ENCODE results near the gene POLN. TPM values are rescaled to one million over a fixed set of nuclear protein-coding genes. Genes with fewer than 3 reads are reported as not detected.

Gene POLN
- 2.2 TPM for total RNA-seq

- DNase-seq (ENCODE audit: low spot score) (peak; percentile 99), ATAC-seq (peak; percentile 96)
Observed at GRCh38 chr4:2241410-2242353, at the start of gene POLN, which contains the start of gene HAUS3. TSS of gene POLN (minus strand) at chr4:2242121. CDS start at chr4:2229231, 12,890 bp downstream. TSS of gene HAUS3 (minus strand) at chr4:2242121. CDS start at chr4:2240946, 1,175 bp downstream.

- peak; percentile 42 for DNase-seq (ENCODE audit: low spot score)
Observed at GRCh38 chr4:2290974-2291704, 49.2 kb upstream of the POLN start.

GRCh38 chr4:2290488-2290887, 48.6 kb upstream of the POLN start:
- DNase-seq (ENCODE audit: low spot score), result peak; percentile 38

More at GRCh38 chr4:2290974-2291704, 49.2 kb upstream of the POLN start:
- ATAC-seq, result no peak

GRCh38 chr4:2289955-2290333, 48.0 kb upstream of the POLN start:
- ATAC-seq, result no peak
- DNase-seq (ENCODE audit: low spot score), result peak; percentile 34

More at GRCh38 chr4:2290488-2290887, 48.6 kb upstream of the POLN start:
- ATAC-seq, result no peak

GRCh38 chr4:2289311-2289954, 47.5 kb upstream of the POLN start:
- DNase-seq (ENCODE audit: low spot score) (peak; percentile 38), ATAC-seq (no peak)

DNA sequence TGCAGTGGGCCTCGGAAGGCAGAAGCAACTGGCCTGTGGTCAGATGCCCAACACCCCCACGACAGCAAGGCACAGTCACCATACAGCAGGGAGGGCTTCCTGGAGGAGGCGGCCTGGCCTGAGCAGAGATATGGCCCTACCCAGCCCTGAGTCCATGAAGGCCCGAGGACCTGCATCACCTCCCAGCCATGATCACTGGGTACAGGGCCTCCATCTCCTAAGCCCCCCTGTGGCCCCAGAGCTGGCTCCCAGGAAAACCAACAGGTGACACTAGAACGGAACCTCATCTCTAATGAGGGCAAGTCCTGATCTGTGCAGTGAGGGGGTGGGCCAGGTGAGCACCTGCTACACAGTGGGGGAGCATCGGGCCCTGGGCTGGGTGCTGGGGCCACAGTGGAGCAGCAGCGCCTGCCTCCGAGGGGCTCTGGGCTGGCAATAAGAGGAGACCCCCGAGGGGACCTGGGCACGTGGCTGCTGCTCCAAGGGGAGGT, 46.2 kb upstream of the POLN start:
- DNase-seq (ENCODE audit: low spot score), result no peak
- ATAC-seq, result no peak

DNA sequence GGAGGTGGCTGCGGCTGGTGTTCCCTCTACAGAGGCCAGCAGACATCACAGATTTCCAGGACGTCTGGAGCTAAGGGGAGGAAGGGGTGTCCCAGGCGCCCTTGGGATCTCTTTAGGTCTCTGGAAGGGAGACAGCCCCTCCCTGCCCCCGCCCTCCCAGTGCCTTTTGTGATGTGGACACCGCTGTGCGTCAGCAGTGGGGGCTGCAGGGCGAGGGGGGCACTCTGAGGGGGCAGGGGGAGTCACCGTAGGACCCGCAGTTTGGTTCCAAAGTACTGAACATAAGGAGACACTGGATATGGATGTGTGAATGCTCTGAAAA, 45.6 kb upstream of the POLN start:
- ATAC-seq (no peak), DNase-seq (ENCODE audit: low spot score) (no peak)

DNA sequence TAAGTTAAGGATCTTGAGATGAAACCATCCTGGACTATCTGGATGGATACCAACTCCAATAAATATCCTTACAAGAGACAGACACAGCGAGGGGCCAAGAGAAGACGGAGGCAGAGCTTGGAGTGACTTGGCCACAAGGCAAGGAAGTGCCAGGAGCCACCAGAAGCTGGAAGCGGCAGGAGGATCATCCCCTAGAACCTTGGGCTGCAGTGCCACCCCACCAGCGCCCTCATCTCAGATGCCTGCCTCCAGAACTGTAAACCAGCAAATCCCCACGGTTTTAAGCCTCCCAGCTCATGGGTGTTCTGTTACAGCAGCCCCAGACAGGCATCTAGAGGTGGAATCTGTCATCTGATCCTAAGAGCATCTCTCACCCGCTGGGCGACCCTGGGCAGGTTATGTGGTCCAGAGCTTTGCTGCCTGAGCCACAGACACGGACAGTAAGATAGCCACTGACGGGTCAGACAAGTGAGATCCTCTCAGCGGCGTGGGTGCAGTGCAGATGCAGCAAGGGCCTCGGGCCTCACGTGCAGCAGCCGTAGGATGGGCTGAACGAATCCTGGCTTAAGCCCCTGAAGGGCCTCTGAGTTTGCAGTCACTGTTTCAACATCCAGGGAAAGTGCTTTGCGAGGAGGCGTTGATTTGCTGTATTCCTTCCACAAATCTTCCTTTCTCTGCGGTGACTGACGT, 45.1 kb upstream of the POLN start:
- DNase-seq (ENCODE audit: low spot score) (no peak), ATAC-seq (no peak)

- no peak for ATAC-seq
- no peak for DNase-seq (ENCODE audit: low spot score)
Observed at GRCh38 chr4:2285613-2286381, 43.9 kb upstream of the POLN start.

DNA sequence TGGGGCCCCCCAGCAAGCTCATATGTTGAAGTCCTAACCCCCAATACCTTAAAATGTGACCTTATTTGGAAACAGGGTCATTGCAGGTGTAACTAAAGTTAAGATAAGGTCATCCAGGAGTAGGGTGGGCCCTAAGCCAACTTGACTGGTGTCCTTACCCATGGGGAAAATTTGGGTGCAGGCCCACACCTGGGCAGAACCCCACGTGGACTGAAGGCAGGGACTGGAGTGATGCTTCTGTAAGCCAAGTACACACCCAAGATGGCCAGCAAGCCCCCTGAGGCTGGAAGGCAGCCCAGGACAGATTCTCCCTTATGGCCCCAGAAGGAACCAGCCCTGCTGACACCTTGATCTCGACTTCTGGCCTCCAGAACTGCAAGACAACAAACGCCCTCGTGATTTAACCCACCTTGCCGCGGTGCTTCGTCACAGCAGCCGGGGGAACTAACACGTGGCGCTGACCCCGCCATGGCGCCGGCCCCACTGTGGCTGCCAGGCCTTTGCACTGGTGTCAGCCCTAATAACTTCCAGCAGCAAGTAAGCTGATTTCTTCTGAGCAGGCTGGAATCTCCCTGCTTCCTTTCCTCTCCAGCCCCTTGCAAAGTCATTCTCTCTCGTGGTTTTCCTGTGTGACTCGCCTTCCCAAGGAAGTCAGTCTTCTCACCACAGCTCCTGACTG, 43.2 kb upstream of the POLN start:
- DNase-seq (ENCODE audit: low spot score), result no peak
- ATAC-seq, result no peak

DNA sequence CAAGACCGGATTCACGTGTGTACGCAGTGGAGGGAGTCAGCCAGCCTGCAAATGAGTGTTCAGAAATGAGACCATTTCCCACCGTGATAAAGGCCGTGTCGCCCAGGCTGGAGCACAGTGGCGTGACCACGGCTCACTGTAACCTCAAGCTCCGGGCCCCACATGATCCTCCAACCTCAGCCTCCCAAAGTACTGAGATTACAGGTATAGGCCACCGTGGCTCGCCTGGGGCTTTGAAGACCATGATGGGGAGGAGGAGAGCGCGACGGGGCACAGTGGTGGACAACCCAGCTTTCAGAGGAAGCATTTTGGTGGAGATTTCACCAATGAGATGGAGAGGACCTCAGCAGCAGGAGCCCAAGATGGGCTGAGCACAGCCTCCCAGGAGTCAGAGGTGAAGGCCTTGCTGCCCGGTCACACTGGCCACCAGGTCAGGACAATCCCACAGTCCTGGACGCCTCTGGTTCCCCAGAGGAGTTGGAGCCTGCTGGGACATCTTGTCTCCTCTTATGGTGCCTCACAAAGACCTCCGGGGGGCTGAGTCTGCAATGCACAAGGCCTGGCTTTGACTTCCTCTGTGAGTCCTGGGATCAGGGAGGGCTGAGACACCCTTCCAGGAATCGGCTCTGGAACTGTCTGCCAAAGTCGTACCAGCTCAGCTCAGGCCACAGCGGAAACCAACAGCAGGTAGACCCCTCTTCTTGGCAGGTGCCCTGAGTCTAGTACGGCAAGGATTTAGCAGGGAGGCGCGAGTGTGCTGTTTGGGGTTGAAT, 42.4 kb upstream of the POLN start:
- ATAC-seq (no peak), DNase-seq (ENCODE audit: low spot score) (no peak)

DNA sequence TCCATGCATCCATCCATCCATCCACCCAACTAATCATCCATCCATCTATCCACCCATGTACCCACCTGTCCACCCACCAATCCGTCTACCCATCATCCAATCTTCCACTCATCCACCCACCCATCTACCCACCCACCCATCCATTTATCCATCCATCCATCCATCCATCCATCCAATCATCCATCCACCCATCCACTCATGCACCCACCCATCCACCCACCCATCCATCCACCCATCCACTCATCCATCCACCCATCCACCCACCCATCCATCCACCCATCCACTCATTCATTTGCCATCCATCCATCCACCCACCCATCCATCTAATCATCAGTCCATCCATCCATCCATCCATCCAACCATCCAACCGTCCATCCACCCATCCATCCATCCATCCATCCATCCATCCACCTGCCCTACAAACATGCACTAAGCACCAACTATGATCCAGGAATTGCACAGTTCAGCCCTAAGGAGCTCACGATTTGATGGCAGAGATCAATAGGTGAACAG, 41.3 kb upstream of the POLN start:
- DNase-seq (ENCODE audit: low spot score) (no peak), ATAC-seq (no peak)

DNA sequence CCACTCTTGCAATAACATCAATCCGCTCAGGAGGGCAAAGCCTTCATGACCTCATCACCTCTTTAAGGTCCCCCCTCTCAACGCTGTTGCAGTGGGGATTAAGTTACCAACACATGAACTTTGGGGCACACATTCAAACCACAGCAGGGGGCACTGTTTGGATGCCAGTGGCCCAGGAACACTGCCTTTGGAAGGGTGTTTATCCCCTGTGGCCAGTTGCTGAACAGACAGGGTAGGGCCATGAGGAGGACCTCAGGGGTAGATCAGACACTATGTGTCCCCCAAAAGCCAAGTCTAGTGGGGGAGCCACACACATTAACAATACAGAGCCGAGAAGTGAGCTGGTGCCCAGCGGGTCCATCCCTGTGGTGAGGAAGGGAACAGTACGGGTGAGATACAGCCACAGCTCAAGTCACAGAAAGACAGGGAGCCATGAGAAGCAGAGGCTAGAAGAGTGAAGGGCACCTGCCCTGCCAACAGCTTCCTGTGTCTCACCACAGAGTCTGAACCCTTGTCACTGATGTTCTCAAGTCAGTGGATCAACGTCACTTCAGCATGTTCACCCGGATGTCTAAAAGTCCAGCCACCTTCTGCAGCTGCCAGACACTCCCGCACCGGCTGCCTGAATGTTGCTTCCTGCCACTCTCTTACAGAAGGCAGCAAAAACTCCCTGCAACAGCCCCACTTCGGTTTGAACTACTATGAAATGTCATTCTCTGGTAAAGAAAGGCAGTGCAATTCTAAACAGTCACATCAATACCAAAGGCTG, 39.8 kb upstream of the POLN start:
- DNase-seq (ENCODE audit: low spot score), result no peak
- ATAC-seq, result no peak

GRCh38 chr4:2280531-2281300, 38.8 kb upstream of the POLN start:
- ATAC-seq (peak; percentile 37), DNase-seq (ENCODE audit: low spot score) (no peak)

- DNase-seq (ENCODE audit: low spot score) (no peak), ATAC-seq (no peak)
Observed at GRCh38 chr4:2277956-2278355, 36.0 kb upstream of the POLN start.

DNA sequence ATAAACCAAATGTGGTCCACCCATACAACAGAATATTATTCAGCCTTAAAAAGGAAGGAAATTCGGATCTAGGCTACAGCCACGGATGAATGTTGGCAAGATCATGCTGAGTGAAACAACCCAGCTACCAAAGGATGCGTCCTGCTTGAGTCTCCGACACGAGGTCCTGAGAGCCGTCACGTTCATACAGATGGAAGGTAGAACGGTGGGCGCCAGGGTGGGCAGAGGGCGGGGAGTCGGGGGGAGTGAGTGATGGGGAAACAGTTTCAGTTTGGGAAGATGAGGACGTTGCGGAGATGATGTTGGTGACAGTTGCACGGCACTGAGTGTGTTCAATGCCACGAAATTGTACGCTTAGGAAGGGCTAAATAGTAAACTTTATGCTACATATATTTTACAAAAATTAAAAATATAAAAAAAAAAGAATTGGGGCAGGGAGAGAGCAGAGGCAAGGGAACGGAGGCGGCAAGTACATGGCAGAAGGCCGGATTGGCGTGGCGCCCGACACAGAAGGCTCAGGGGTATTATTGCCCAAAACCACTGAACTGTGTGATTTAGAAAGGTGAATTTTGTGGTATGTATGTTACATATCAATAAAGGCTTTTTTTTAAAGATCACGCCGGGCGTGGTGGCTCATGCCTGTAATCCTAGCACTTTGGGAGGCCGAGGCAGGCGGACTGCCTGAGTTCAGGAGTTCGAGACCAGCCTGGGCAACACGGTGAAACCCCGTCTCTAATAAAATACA, 34.8 kb upstream of the POLN start:
- DNase-seq (ENCODE audit: low spot score), result no peak
- no peak for ATAC-seq
